Progenitor cell of endocrine pancreas (in vitro differentiated cells): ENCODE measurements around the gene KNDC1. TPM values are rescaled to one million over a fixed set of nuclear protein-coding genes. Genes with fewer than 3 reads are reported as not detected.

Experiments
- DNase-seq: peaks from one replicate; pipeline ENCODE4 v3.0.0; 2021; ENCODE audit warnings: low spot score; ENCODE audit not compliant: unreplicated experiment
- H3K27ac Mint-ChIP-seq: 2 replicates; pipeline ENCODE4 v1.8.0; 2021; ENCODE audit warnings: mild to moderate bottlenecking, moderate library complexity, mixed read lengths
- H3K27me3 Mint-ChIP-seq: 2 replicates; pipeline ENCODE4 v1.8.0; 2021; ENCODE audit warnings: mixed read lengths
- H3K36me3 Mint-ChIP-seq: 2 replicates; pipeline ENCODE4 v1.8.0; 2022; ENCODE audit warnings: mixed read lengths; ENCODE audit not compliant: insufficient read depth
- H3K4me1 Mint-ChIP-seq: 2 replicates; pipeline ENCODE4 v1.8.0; 2021; ENCODE audit warnings: low read depth, mixed read lengths
- H3K4me3 Mint-ChIP-seq: 2 replicates; pipeline ENCODE4 v1.8.0; 2021; ENCODE audit warnings: low read depth, mild to moderate bottlenecking, moderate library complexity, mixed read lengths
- H3K9me3 Mint-ChIP-seq: 2 replicates; pipeline ENCODE4 v1.8.0; 2021; ENCODE audit warnings: low read depth, mixed read lengths
- total RNA-seq: library from RNA; stranded (reverse); gene quantifications from 2 replicates; pipeline ENCODE4 v1.2.1, GENCODE V29; 2021
- TF ChIP-seq, protein P1 (sequence below): fragments of 200-600 bp; sonication (generic); IDR thresholded peaks from one replicate; pipeline ENCODE4 v1.5.0; 2021; ENCODE audit warnings: antibody characterized with exemption, mild to moderate bottlenecking; ENCODE audit not compliant: unreplicated experiment

Gene KNDC1
- total RNA-seq, 1 donor from 2014 or later = 14.2 TPM

DNA sequence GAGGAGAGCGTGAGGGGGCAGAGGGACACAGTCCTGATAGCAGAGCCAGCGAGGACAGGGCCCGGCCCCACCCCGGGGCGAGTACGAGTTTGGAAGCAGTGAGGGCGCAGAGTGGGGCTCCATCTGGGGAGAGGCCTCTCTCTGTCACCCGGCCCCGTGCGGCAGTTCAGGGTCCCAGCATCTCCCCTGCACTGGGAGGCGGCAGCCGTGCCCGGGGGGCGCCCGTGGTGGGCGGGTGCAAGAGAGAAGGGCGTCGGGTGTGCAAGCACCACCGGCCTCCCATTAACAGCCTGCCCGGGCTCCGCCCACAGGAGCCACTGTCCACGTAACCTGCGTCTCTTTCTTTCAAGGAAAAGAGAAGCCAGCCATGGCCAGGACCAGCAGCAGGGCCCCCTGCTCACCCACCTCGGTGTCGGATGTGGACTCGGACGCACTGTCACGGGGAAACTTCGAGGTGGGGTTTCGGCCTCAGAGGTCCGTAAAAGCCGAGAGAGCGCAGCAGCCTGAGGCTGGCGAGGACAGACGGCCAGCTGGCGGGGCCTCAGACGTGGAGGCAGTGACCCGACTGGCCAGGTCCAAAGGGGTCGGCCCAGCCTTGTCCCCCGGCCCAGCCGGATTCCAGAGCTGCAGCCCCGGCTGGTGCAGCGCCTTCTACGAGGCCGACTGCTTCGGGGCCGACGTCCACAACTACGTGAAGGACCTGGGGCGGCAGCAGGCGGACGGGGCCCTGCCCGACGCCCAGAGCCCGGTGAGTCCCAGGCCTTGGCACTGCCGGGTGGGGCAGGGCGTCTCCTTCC, 41.3 kb downstream of the KNDC1 start:
- Mint-ChIP-seq H3K9me3 (no peaks in the 10 kb centered on the region), H3K36me3 (no peaks in the 10 kb centered on the region), H3K27me3 (no peaks in the 10 kb centered on the region), H3K4me1 (no peaks in the 10 kb centered on the region), H3K4me3 (no peak overlapping the region), H3K27ac (no peak overlapping the region)
- DNase-seq = no peak
- TF ChIP-seq, protein P1, sequence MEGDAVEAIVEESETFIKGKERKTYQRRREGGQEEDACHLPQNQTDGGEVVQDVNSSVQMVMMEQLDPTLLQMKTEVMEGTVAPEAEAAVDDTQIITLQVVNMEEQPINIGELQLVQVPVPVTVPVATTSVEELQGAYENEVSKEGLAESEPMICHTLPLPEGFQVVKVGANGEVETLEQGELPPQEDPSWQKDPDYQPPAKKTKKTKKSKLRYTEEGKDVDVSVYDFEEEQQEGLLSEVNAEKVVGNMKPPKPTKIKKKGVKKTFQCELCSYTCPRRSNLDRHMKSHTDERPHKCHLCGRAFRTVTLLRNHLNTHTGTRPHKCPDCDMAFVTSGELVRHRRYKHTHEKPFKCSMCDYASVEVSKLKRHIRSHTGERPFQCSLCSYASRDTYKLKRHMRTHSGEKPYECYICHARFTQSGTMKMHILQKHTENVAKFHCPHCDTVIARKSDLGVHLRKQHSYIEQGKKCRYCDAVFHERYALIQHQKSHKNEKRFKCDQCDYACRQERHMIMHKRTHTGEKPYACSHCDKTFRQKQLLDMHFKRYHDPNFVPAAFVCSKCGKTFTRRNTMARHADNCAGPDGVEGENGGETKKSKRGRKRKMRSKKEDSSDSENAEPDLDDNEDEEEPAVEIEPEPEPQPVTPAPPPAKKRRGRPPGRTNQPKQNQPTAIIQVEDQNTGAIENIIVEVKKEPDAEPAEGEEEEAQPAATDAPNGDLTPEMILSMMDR = no peak

DNA sequence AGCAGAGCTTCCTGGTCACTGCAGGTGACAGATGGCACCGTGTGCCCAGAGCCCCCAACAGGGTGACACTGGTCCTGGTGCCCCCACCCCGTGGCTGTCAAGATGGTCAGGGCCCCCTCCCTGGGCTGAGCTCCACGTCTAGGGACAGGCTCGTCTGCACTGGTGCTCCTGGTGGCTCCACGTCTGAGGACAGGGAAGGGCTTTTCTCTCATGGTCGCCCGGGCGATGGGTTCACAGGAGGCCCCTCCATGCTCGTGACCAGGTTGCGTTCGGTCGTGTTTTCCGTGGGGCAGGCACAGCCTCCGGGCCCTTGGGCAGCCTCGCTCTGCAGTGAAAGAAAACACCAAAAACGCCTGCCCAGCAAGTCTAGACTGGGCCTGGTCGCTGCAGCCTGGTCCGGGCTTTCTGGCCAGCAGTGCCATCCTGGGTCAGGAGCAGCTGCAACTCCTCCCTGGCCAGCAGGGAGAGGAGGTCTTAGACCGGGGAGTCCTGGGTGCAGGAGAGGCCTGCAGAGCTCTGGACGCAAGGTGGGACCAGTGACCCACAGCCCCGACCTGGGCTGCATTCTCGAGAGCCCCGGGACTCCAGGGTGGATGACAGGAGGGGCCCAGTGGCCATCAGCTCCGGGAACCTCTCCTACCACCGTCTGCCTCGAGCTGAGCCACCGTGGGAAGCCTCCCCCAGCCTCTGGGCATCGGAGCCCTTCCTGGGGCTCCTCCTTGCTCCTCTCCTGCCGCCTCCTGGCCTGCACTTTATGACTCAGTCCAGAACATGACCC, 42.1 kb downstream of the KNDC1 start:
- no peaks in the 10 kb centered on the region for H3K36me3 Mint-ChIP-seq
- H3K4me3 Mint-ChIP-seq = no peak overlapping the region
- TF ChIP-seq, protein P1 = no peak

GRCh38 chr10:133202778-133203651, 43.0 kb downstream of the KNDC1 start:
- Mint-ChIP-seq H3K36me3 (no peaks in the 10 kb centered on the region), H3K27me3 (no peaks in the 10 kb centered on the region), H3K27ac (no peak overlapping the region), H3K9me3 (no peaks in the 10 kb centered on the region), H3K4me1 (no peaks in the 10 kb centered on the region), H3K4me3 (no peak overlapping the region)
- DNase-seq = no peak
- TF ChIP-seq, protein P1 = no peak

More for the DNA sequence above, 42.1 kb downstream of the KNDC1 start:
- Mint-ChIP-seq H3K4me1 (no peaks in the 10 kb centered on the region), H3K27ac (no peak overlapping the region), H3K27me3 (no peaks in the 10 kb centered on the region), H3K9me3 (no peaks in the 10 kb centered on the region)
- no peak for DNase-seq

DNA sequence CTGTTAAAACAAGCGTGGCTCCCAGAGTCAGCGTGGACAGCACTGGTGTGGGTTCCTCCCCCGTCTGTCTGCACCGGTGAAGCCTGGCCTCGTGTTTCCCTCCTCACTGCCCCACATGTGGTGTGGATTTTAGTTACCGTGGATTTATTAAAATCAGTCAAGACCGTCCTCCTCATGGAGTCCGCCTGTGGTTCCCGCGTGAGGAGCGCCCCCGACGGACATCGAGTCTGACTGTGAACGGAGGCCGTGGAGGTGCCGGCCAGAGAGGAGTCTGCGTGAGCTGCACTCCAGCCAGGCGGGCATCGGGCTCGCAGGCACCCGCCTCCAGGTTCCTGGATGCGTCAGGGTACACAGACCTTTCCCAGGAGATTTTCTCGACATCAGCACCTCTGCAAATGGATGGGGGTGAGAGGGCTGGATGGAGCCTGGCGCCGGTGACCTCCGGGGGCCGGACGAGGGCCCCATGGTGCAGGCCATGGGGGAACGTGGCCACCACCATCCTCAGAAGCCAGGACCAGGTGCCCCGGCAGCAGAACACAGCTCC, 43.7 kb downstream of the KNDC1 start:
- H3K4me3 Mint-ChIP-seq = no peak overlapping the region
- TF ChIP-seq, protein P1 = no peak
- no peak for DNase-seq
- no peaks in the 10 kb centered on the region for H3K27me3 Mint-ChIP-seq
- no peaks in the 10 kb centered on the region for H3K4me1 Mint-ChIP-seq
- H3K9me3 Mint-ChIP-seq = no peaks in the 10 kb centered on the region
- no peak overlapping the region for H3K27ac Mint-ChIP-seq
- no peaks in the 10 kb centered on the region for H3K36me3 Mint-ChIP-seq
